ENCODE measurements around the gene CYTH1.

Gene CYTH1

GRCh38 chr17:78748730-78749317 is 33.2 kb downstream of the CYTH1 start:
- FAIRE-seq (no peak), DNase-seq (ENCODE audit: insufficient read length, low spot score) (no peak)
- TF ChIP-seq CTCF (IDR thresholded peaks at IDR 0.05; ENCODE audit: insufficient read depth, missing control alignments): no peak

- FAIRE-seq (no peak), DNase-seq (ENCODE audit: insufficient read length, low spot score) (no peak)
- TF ChIP-seq CTCF (IDR thresholded peaks at IDR 0.05; ENCODE audit: insufficient read depth, missing control alignments): no peak
Observed at GRCh38 chr17:78748048-78748729, 33.9 kb downstream of the CYTH1 start.

- FAIRE-seq (no peak), DNase-seq (ENCODE audit: insufficient read length, low spot score) (no peak)
- no peak for TF ChIP-seq CTCF (IDR thresholded peaks at IDR 0.05; ENCODE audit: insufficient read depth, missing control alignments)
Observed at GRCh38 chr17:78747488-78747887, 34.6 kb downstream of the CYTH1 start.

GRCh38 chr17:78746949-78747269 is 35.2 kb downstream of the CYTH1 start:
- no peak for TF ChIP-seq CTCF (IDR thresholded peaks at IDR 0.05; ENCODE audit: insufficient read depth, missing control alignments)
- no peak for FAIRE-seq
- DNase-seq (ENCODE audit: insufficient read length, low spot score): no peak

- TF ChIP-seq CTCF (IDR thresholded peaks at IDR 0.05; ENCODE audit: insufficient read depth, missing control alignments): no peak
Observed at GRCh38 chr17:78746263-78746948, 35.7 kb downstream of the CYTH1 start.

GRCh38 chr17:78745407-78746088 is 36.5 kb downstream of the CYTH1 start:
- TF ChIP-seq CTCF (IDR thresholded peaks at IDR 0.05; ENCODE audit: insufficient read depth, missing control alignments): peak; percentile 65
- DNase-seq (ENCODE audit: insufficient read length, low spot score) (no peak), FAIRE-seq (no peak)

More at GRCh38 chr17:78746263-78746948, 35.7 kb downstream of the CYTH1 start:
- FAIRE-seq (no peak), DNase-seq (ENCODE audit: insufficient read length, low spot score) (no peak)

Measured in D721Med (cell line).